ENCODE measurements around the gene TRAK2. TPM values are rescaled to one million over a fixed set of nuclear protein-coding genes. Genes with fewer than 3 reads are reported as not detected.

The TRAK2 gene
- total and polyA plus RNA-seq, 9 of the 15 experiments (the other 6 are each of a cell fraction or from before 2014, with no cell fraction given) = 3.4 to 10.4 (median 7.3) TPM

DNA sequence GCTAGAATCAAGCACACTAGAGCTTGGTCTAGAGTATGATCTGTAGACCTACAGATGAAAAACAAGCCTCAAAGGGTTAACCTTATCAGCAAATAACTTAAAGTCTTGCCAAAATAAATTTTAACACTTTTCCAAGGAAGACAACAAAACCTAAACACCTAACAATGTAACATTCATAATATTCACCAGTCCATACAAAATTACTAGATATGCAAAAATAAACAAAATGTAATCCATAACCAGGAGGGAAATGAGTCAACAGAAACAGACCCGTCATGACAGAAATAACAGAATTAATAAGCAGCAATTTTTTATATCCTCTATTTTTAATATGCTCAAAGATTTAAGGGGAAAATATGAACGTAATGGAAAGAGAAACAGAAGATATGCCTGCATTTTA, 36.1 kb downstream of the TRAK2 start (continued):
- TF ChIP-seq RBM34 (IDR thresholded peaks at IDR 0.05; ENCODE audit: borderline replicate concordance, insufficient read depth, low read length) (no peak), RHOXF2B (CRISPR knock-in tag; conservative IDR thresholded peaks at IDR 0.05) (no peak), ELK1 (CRISPR knock-in tag; IDR thresholded peaks at IDR 0.05) (no peak), ZNF518B (CRISPR knock-in tag; IDR thresholded peaks at IDR 0.05) (no peak), ZNF717 (CRISPR knock-in tag; IDR thresholded peaks at IDR 0.05) (no peak), ZBTB11 (CRISPR knock-in tag; IDR thresholded peaks at IDR 0.05) (no peak)

Measured in K562 (cell line).